Liver (tissue), 9 donors: ENCODE measurements around the gene SEC14L3. TPM values are rescaled to one million over a fixed set of nuclear protein-coding genes. Genes with fewer than 3 reads are reported as not detected.

Experiments
- DNase-seq: peaks from one replicate; pipeline ENCODE4 v3.0.0-alpha.2; 2017; ENCODE audit warnings: low spot score
- H3K27ac ChIP-seq, 2 donors: one replicate each; pipeline ENCODE4 v1.7.0; 2013; ENCODE audit warnings: inconsistent platforms in 2 of 2, low read length in 2 of 2, control low read depth in 1 of 2, low read depth in 1 of 2, mild to moderate bottlenecking in 1 of 2
- H3K27me3 ChIP-seq, 4 donors: one replicate each; pipeline versions ENCODE4 v1.6.1 to v1.7.0; 2013; ENCODE audit warnings: low read length in 3 of 4, inconsistent platforms in 1 of 4, mild to moderate bottlenecking in 1 of 4, moderate library complexity in 1 of 4; ENCODE audit not compliant: control insufficient read depth in 4 of 4, insufficient read depth in 4 of 4
- H3K36me3 ChIP-seq, 4 donors: one replicate each; pipeline versions ENCODE4 v1.6.1 to v1.7.0; 2013; ENCODE audit warnings: low read length in 3 of 4, mild to moderate bottlenecking in 3 of 4, low read depth in 1 of 4, moderate library complexity in 1 of 4; ENCODE audit not compliant: control insufficient read depth in 4 of 4, insufficient read depth in 3 of 4
- H3K4me1 ChIP-seq, 4 donors: one replicate each; pipeline versions ENCODE4 v1.6.1 to v1.7.0; 2013; ENCODE audit warnings: low read length in 3 of 4, mild to moderate bottlenecking in 3 of 4, moderate library complexity in 1 of 4; ENCODE audit not compliant: control insufficient read depth in 4 of 4, insufficient read depth in 4 of 4
- H3K4me3 ChIP-seq, 3 donors: one replicate each; pipeline versions ENCODE4 v1.6.1 to v1.7.0; 2013; ENCODE audit warnings: low read length in 3 of 3, control low read depth in 1 of 3, low read depth in 1 of 3, mild to moderate bottlenecking in 1 of 3
- H3K9ac ChIP-seq, 2 donors: one replicate each; pipeline ENCODE4 v1.7.0; 2013; ENCODE audit warnings: low read length in 2 of 2, mild to moderate bottlenecking in 2 of 2, moderate library complexity in 2 of 2, control low read depth in 1 of 2, low read depth in 1 of 2
- H3K9me3 ChIP-seq, 4 donors: one replicate each; pipeline versions ENCODE4 v1.6.1 to v1.7.0; 2013; ENCODE audit warnings: low read length in 3 of 4; ENCODE audit not compliant: control insufficient read depth in 4 of 4
- ATF3 ChIP-seq: IDR thresholded peaks from 2 replicates; pipeline ENCODE4 v1.6.1; 2016; ENCODE audit warnings: antibody characterized with exemption
- EGR1 ChIP-seq, 2 donors: IDR thresholded peaks; 2 replicates each; pipeline ENCODE4 v1.6.1; 2016 to 2018; ENCODE audit warnings: antibody characterized with exemption in 2 of 2, low read depth in 2 of 2
- FOXA1 ChIP-seq: IDR thresholded peaks from 2 replicates; pipeline ENCODE4 v1.6.1; 2016; ENCODE audit warnings: antibody characterized with exemption
- FOXA2 ChIP-seq: IDR thresholded peaks from 2 replicates; pipeline ENCODE4 v1.6.1; 2016; ENCODE audit warnings: antibody characterized with exemption
- GABPA ChIP-seq, 2 donors: IDR thresholded peaks in 1 of 2; conservative IDR thresholded peaks in 1 of 2; 2 replicates each; pipeline ENCODE4 v1.6.1; 2016; ENCODE audit warnings: antibody characterized with exemption in 2 of 2, mild to moderate bottlenecking in 1 of 2, moderate library complexity in 1 of 2
- HNF4A ChIP-seq, 2 donors: conservative IDR thresholded peaks; 2 replicates each; pipeline ENCODE4 v1.6.1; 2016; ENCODE audit warnings: antibody characterized with exemption in 2 of 2, mild to moderate bottlenecking in 2 of 2
- HNF4G ChIP-seq: IDR thresholded peaks from 2 replicates; pipeline ENCODE4 v1.6.1; 2016; ENCODE audit warnings: antibody characterized with exemption
- JUND ChIP-seq, 2 donors: IDR thresholded peaks; 2 replicates each; pipeline ENCODE4 v1.6.1; 2016; ENCODE audit warnings: antibody characterized with exemption in 2 of 2
- NR2F2 ChIP-seq: IDR thresholded peaks from 2 replicates; pipeline ENCODE4 v1.6.1; 2016; ENCODE audit warnings: antibody characterized with exemption
- RAD21 ChIP-seq, 2 donors: IDR thresholded peaks; 2 replicates each; pipeline ENCODE4 v1.6.1; 2016; ENCODE audit warnings: antibody characterized with exemption in 2 of 2, mild to moderate bottlenecking in 2 of 2
- RXRA ChIP-seq, 2 donors: IDR thresholded peaks; 2 replicates each; pipeline ENCODE4 v1.6.1; 2017 to 2018; ENCODE audit warnings: antibody characterized with exemption in 2 of 2, mild to moderate bottlenecking in 1 of 2
- SP1 ChIP-seq: IDR thresholded peaks from 2 replicates; pipeline ENCODE4 v1.6.1; 2018; ENCODE audit warnings: antibody characterized with exemption, mild to moderate bottlenecking
- TAF1 ChIP-seq: conservative IDR thresholded peaks from 2 replicates; pipeline ENCODE4 v1.6.1; 2016; ENCODE audit warnings: antibody characterized with exemption, mild to moderate bottlenecking
- YY1 ChIP-seq: IDR thresholded peaks from 2 replicates; pipeline ENCODE4 v1.6.1; 2016; ENCODE audit warnings: antibody characterized with exemption, mild to moderate bottlenecking
- ZBTB33 ChIP-seq: IDR thresholded peaks from 2 replicates; pipeline ENCODE4 v1.6.1; 2016; ENCODE audit warnings: antibody characterized with exemption
- WGBS: extraction: QIAGEN DNeasy Blood & Tissue Kit; methylation state at CpG from one replicate; pipeline ENCODE4 v1.1.7; 2013; 5-methylcytosine and 5-hydroxymethylcytosine counted together
- polyA plus RNA-seq, 2 donors: library from polyadenylated mRNA; stranded (reverse) in 1 of 2; unstranded in 1 of 2; fragments of 200-250 nt in 1 of 2; fragments of >200 nt in 1 of 2; fragmentation: Nextera tagmentation in 1 of 2; extraction: Ambion mirVana in 1 of 2; gene quantifications; one replicate each; pipeline versions ENCODE4 v1.2.1 to v1.2.3, GENCODE V29; 2013 to 2015
- total RNA-seq, 2 donors: library from RNA; depleted of rRNA; stranded (reverse); fragments of >200 nt; gene quantifications; one replicate each; pipeline ENCODE4 v1.2.3, GENCODE V29; 2014
- TF ChIP-seq, protein P1 (sequence below): fragments of 150-350 bp; IDR thresholded peaks from 2 replicates; pipeline ENCODE4 v1.5.1; 2017; ENCODE audit warnings: improper control_type of control experiment, low read depth, low read length; ENCODE audit not compliant: missing input control
- TF ChIP-seq, protein P2 (sequence below): IDR thresholded peaks from 2 replicates; pipeline ENCODE4 v1.6.1; 2016; ENCODE audit warnings: antibody characterized with exemption
- TF ChIP-seq, protein P3 (sequence below): IDR thresholded peaks from 2 replicates; pipeline ENCODE4 v1.6.1; 2016; ENCODE audit warnings: antibody characterized with exemption, mild to moderate bottlenecking
- donor health status: healthy.
- donor health status: healthy.
- donor health status: healthy.
- donor health status: healthy.
- donor health status: healthy.

Gene SEC14L3
- total and polyA plus RNA-seq, 4 donors, result 0.32 to 0.33 TPM; not detected in 2

DNA sequence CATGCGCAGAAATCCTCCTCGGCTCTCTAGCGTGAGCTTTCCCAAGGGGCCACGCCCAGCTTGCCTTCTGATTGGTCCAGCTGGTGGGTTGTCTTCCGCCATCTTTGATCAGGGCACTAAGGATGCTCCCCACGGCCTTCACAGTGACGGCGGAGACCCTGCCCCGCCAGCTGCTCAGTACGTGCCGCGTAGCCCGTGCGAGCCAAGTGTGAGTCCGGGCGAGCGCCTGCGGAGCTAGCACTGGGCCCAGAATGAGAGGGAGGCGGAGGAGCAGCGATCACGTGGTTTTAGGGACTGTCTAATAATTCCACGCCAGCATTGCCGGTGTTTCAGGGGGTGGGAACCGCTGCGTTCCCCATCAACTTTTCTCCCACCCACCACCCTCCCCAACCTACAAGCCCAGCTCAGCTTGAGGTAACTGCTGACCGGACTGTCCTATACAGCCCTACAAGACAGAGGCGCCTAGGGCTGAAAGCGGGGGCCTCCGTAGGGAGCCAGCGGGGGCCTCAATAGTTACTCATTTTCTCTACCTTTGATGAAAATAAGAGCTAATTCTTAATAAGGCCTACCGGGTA, 47.8 kb downstream of the SEC14L3 start:
- Histone ChIP-seq H3K9ac (peak overlapping the region; percentile 80 to 84), H3K36me3 (peaks cover 0 to 6% (median 2%) of the 10 kb centered on the region in 4 donors), H3K4me1 (peaks cover 12 to 69% (median 54%) of the 10 kb centered on the region in 4 donors), H3K27ac (peak overlapping the region; percentile 97 to 99), H3K9me3 (no peaks in the 10 kb centered on the region), H3K4me3 (peak overlapping the region; percentile 64 to 74 (median 70)), H3K27me3 (no peaks in the 10 kb centered on the region)
- peak; percentile 100 for TF ChIP-seq YY1
- TF ChIP-seq GABPA (IDR thresholded peaks at IDR 0.05 in 1 of 2, conservative IDR thresholded peaks at IDR 0.05 in 1 of 2), result peak in 1 of 2 donors; percentile 68
- TF ChIP-seq NR2F2, result peak; percentile 88
- TF ChIP-seq RXRA (IDR thresholded peaks at IDR 0.05), result peak; percentile 66 to 75
- peak; percentile 29 to 49 for TF ChIP-seq RAD21 (IDR thresholded peaks at IDR 0.05)
- peak; percentile 3 for TF ChIP-seq HNF4G
- TF ChIP-seq, protein P1, sequence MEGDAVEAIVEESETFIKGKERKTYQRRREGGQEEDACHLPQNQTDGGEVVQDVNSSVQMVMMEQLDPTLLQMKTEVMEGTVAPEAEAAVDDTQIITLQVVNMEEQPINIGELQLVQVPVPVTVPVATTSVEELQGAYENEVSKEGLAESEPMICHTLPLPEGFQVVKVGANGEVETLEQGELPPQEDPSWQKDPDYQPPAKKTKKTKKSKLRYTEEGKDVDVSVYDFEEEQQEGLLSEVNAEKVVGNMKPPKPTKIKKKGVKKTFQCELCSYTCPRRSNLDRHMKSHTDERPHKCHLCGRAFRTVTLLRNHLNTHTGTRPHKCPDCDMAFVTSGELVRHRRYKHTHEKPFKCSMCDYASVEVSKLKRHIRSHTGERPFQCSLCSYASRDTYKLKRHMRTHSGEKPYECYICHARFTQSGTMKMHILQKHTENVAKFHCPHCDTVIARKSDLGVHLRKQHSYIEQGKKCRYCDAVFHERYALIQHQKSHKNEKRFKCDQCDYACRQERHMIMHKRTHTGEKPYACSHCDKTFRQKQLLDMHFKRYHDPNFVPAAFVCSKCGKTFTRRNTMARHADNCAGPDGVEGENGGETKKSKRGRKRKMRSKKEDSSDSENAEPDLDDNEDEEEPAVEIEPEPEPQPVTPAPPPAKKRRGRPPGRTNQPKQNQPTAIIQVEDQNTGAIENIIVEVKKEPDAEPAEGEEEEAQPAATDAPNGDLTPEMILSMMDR, result no peak
- no peak for TF ChIP-seq FOXA2
- TF ChIP-seq EGR1 (IDR thresholded peaks at IDR 0.05; ENCODE audit: low read depth in 2 of 2), result peak; percentile 43 to 77
- peak; percentile 85 for TF ChIP-seq SP1
- no peak for TF ChIP-seq JUND (IDR thresholded peaks at IDR 0.05)
- no peak for TF ChIP-seq ATF3
- TF ChIP-seq, protein P2, sequence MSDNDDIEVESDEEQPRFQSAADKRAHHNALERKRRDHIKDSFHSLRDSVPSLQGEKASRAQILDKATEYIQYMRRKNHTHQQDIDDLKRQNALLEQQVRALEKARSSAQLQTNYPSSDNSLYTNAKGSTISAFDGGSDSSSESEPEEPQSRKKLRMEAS, result peak; percentile 91
- TF ChIP-seq, protein P3, sequence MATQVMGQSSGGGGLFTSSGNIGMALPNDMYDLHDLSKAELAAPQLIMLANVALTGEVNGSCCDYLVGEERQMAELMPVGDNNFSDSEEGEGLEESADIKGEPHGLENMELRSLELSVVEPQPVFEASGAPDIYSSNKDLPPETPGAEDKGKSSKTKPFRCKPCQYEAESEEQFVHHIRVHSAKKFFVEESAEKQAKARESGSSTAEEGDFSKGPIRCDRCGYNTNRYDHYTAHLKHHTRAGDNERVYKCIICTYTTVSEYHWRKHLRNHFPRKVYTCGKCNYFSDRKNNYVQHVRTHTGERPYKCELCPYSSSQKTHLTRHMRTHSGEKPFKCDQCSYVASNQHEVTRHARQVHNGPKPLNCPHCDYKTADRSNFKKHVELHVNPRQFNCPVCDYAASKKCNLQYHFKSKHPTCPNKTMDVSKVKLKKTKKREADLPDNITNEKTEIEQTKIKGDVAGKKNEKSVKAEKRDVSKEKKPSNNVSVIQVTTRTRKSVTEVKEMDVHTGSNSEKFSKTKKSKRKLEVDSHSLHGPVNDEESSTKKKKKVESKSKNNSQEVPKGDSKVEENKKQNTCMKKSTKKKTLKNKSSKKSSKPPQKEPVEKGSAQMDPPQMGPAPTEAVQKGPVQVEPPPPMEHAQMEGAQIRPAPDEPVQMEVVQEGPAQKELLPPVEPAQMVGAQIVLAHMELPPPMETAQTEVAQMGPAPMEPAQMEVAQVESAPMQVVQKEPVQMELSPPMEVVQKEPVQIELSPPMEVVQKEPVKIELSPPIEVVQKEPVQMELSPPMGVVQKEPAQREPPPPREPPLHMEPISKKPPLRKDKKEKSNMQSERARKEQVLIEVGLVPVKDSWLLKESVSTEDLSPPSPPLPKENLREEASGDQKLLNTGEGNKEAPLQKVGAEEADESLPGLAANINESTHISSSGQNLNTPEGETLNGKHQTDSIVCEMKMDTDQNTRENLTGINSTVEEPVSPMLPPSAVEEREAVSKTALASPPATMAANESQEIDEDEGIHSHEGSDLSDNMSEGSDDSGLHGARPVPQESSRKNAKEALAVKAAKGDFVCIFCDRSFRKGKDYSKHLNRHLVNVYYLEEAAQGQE, result peak; percentile 89
- peak; percentile 79 for TF ChIP-seq FOXA1
- TF ChIP-seq HNF4A (conservative IDR thresholded peaks at IDR 0.05), result peak in 1 of 2 donors; percentile 48
- TF ChIP-seq TAF1, result peak; percentile 73
- peak; percentile 79 for TF ChIP-seq ZBTB33
- DNase-seq, result peak; percentile 97
- WGBS, result under 1% methylated on average over 31 of the region's 31 CpGs
